Suprapubic skin (tissue), 4 donors: ENCODE measurements around the gene SLC25A10.

Source experiments
- CTCF ChIP-seq, 2 donors: fragments of 200-600 bp in 1 of 2; fragments of 450-650 bp in 1 of 2; sonication (generic) in 1 of 2; IDR thresholded peaks; one replicate each; pipeline ENCODE4 v1.5.1; 2016 to 2019; ENCODE audit warnings: antibody characterized with exemption in 2 of 2, mild to moderate bottlenecking in 1 of 2, moderate library complexity in 1 of 2
- EP300 ChIP-seq: sonication (generic); formaldehyde crosslinking; IDR thresholded peaks from one replicate; pipeline ENCODE4 v1.6.1; 2017; ENCODE audit warnings: antibody characterized with exemption
- POLR2A ChIP-seq, 2 donors: fragments of 450-650 bp; IDR thresholded peaks; one replicate each; pipeline ENCODE4 v1.6.1; 2017; ENCODE audit warnings: antibody characterized with exemption in 2 of 2, mild to moderate bottlenecking in 2 of 2, moderate library complexity in 2 of 2
- POLR2AphosphoS5 ChIP-seq, 3 donors: sonication (generic); formaldehyde crosslinking; IDR thresholded peaks; one replicate each; pipeline ENCODE4 v1.6.1; 2017; ENCODE audit warnings: antibody characterized with exemption in 3 of 3

- TF ChIP-seq POLR2A (IDR thresholded peaks at IDR 0.05) (no peak), CTCF (IDR thresholded peaks at IDR 0.05) (no peak), EP300 (no peak), POLR2AphosphoS5 (IDR thresholded peaks at IDR 0.05) (no peak)
These were observed 16.3 kb upstream of the SLC25A10 start for GRCh38 chr17:81695801-81696200.
